Ovary (tissue), 9 donors: ENCODE measurements around the gene CACNA2D4. TPM values are rescaled to one million over a fixed set of nuclear protein-coding genes. Genes with fewer than 3 reads are reported as not detected.

Experiments
- DNase-seq, 5 donors: peaks; one replicate each; pipeline ENCODE4 v3.0.0-alpha.2; 2019 to 2020
- H3K27ac ChIP-seq, 2 donors: fragments of 200-600 bp; one replicate each; pipeline versions ENCODE4 v1.5.1 to v1.8.0; 2019 to 2022
- H3K27me3 ChIP-seq: fragments of 200-600 bp; one replicate; pipeline ENCODE4 v1.8.0; 2022
- H3K36me3 ChIP-seq: fragments of 200-600 bp; sonication (generic); one replicate; pipeline ENCODE4 v1.5.1; 2019
- H3K4me1 ChIP-seq: one replicate; pipeline ENCODE4 v1.8.1; 2013; ENCODE audit warnings: mild to moderate bottlenecking, moderate library complexity; ENCODE audit not compliant: insufficient read depth
- H3K4me3 ChIP-seq: fragments of 200-600 bp; sonication (generic); one replicate; pipeline ENCODE4 v1.5.1; 2017
- H3K9me3 ChIP-seq, 2 donors: fragments of 200-600 bp in 1 of 2; sonication (generic) in 1 of 2; one replicate each; pipeline versions ENCODE4 v1.5.1 to v1.8.1; 2013 to 2019; ENCODE audit warnings: mild to moderate bottlenecking in 1 of 2, moderate library complexity in 1 of 2
- CTCF ChIP-seq, 3 donors: fragments of 450-650 bp in 2 of 3; fragments of 200-600 bp in 1 of 3; IDR thresholded peaks; one replicate each; pipeline versions ENCODE4 v1.5.1 to v1.8.0; 2016 to 2022; ENCODE audit warnings: antibody characterized with exemption in 3 of 3, mild to moderate bottlenecking in 1 of 3
- EP300 ChIP-seq: sonication (generic); formaldehyde crosslinking; IDR thresholded peaks from one replicate; pipeline ENCODE4 v1.6.1; 2017; ENCODE audit warnings: antibody characterized with exemption
- POLR2A ChIP-seq: fragments of 450-650 bp; IDR thresholded peaks from one replicate; pipeline ENCODE4 v1.6.1; 2017; ENCODE audit warnings: antibody characterized with exemption, mild to moderate bottlenecking, moderate library complexity
- WGBS, 3 donors: extraction: QIAGEN DNeasy Blood & Tissue Kit in 1 of 3; methylation state at CpG; one replicate each; pipeline versions ENCODE4 v1.1.5 to v1.1.7; 2013 to 2017; 5-methylcytosine and 5-hydroxymethylcytosine counted together
- intact Hi-C, 4 donors: fragments of 100-400 bp; cut with DNase I; formaldehyde crosslinking; loops; one replicate each; pipeline versions ENCODE4 v1.11.0 to v1.15.1; 2022 to 2023
- polyA plus RNA-seq, 2 donors: library from polyadenylated mRNA; stranded (reverse); fragments of 200-250 nt in 1 of 2; fragments of 350-450 nt in 1 of 2; fragmentation: Illumina TruSeq in 1 of 2; extraction: RNeasy Lipid Tissue Mini Kit (QIAGEN cat#74804) in 1 of 2; gene quantifications; one replicate each; pipeline ENCODE4 v1.2.3, GENCODE V29; 2013 to 2014
- total RNA-seq, 7 donors: library from RNA; depleted of rRNA in 2 of 7; stranded (reverse); fragments of >200 nt in 2 of 7; fragmentation: NEBNext Ultra II Directional in 3 of 7; extraction: Animal tissue kit (Norgen Biotek cat#: 25700) in 3 of 7; gene quantifications; one replicate each; pipeline versions ENCODE4 v1.1.0 to v1.2.4, GENCODE V29; 2016 to 2023
- donor health status: DM: no; HTN: no; CAD: no; lungs with moderate emphysema.
- donor health status: DM: no; HTN: no; CAD: no.
- donor health status: Bipolar disorder and iron deficiency.
- donor health status: DM: yes; HTN: yes; CAD: no.
- donor health status: DM: no; HTN: no; CAD: no.
- donor health status: DM: yes; HTN: yes; CAD: no.

The CACNA2D4 gene
- total and polyA plus RNA-seq, 9 donors = 2.1 to 6.8 (median 3.2) TPM

DNA sequence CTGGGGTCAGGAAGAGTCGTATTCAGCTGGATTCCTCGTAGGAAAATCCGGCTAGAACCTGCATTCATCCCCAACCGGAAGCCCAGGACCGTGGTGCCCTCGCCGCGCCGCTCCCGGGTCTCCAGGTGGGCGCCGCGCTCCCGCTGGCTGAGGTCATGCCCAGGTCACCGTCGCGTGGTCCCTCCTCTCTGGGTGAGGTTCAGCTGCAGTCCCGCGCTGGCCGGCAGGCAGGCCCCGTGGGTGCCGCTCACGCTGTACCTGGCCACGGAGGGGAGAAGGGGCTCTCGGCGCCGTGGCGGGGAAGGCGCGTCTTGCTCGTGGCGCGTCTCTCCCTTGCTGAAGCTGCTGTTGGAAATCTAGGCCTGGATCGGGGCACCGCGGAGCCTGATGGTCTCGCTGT is 53.6 kb downstream of the CACNA2D4 start:
- intact Hi-C loops = no loop called here
- TF ChIP-seq POLR2A (no peak), EP300 (no peak), CTCF (IDR thresholded peaks at IDR 0.05) (no peak)

GRCh38 chr12:1864456-1864855 is 54.0 kb downstream of the CACNA2D4 start:
- Histone ChIP-seq H3K27me3 (no peaks in the 10 kb centered on the region), H3K36me3 (no peaks in the 10 kb centered on the region), H3K4me1 (no peaks in the 10 kb centered on the region), H3K4me3 (no peak overlapping the region), H3K27ac (no peak overlapping the region), H3K9me3 (no peaks in the 10 kb centered on the region)
- intact Hi-C loops = no loop called here
- TF ChIP-seq CTCF (IDR thresholded peaks at IDR 0.05) (no peak), EP300 (no peak), POLR2A (no peak)
- WGBS, 3 donors = 46 to 67% (median 52%) methylated on average over 23 to 27 of the region's 27 CpGs
- no peak for DNase-seq

More for the DNA sequence above, 53.6 kb downstream of the CACNA2D4 start:
- WGBS, 3 donors = 41 to 66% (median 44%) methylated on average over 36 to 37 of the region's 37 CpGs
- Histone ChIP-seq H3K27ac (no peak overlapping the region), H3K4me1 (no peaks in the 10 kb centered on the region), H3K36me3 (no peaks in the 10 kb centered on the region), H3K4me3 (no peak overlapping the region), H3K27me3 (no peaks in the 10 kb centered on the region), H3K9me3 (no peaks in the 10 kb centered on the region)
- no peak for DNase-seq

- 83 to 88% (median 86%) methylated on average over 16 of the region's 16 CpGs for WGBS, 3 donors
- Histone ChIP-seq H3K4me1 (no peaks in the 10 kb centered on the region), H3K27ac (no peak overlapping the region), H3K4me3 (no peak overlapping the region), H3K36me3 (no peaks in the 10 kb centered on the region), H3K27me3 (no peaks in the 10 kb centered on the region), H3K9me3 (no peaks in the 10 kb centered on the region)
- no peak for DNase-seq
- TF ChIP-seq EP300 = no peak
- no peak for TF ChIP-seq CTCF (IDR thresholded peaks at IDR 0.05)
- no peak for TF ChIP-seq POLR2A
- intact Hi-C loops = no loop called here
These were observed 54.6 kb downstream of the CACNA2D4 start for GRCh38 chr12:1863823-1864222.

DNA sequence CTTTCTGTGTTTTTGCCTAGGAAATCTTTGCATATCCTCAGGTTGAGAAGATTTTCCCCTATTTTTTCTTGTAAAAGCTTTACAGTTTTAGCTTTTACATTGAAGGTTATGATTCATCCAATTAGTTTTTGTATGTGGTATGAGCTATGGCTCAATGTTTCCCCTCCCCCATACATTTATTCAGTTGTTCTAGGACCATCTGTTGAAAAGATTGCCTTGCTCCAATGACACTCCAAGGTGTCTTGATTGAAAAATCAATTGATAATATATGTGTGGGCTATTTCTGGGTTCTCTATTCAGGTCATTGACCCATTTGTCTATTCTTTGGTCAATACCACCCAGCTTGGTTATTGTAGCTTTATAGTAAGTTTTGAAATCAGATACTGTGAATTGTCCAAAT is 55.5 kb downstream of the CACNA2D4 start:
- H3K27me3 ChIP-seq = no peaks in the 10 kb centered on the region
- no peaks in the 10 kb centered on the region for H3K4me1 ChIP-seq
- no peak overlapping the region for H3K4me3 ChIP-seq
- H3K9me3 ChIP-seq = no peaks in the 10 kb centered on the region
- intact Hi-C loops = no loop called here
- no peaks in the 10 kb centered on the region for H3K36me3 ChIP-seq
- no peak for TF ChIP-seq CTCF (IDR thresholded peaks at IDR 0.05)
- TF ChIP-seq POLR2A = no peak
- no peak for TF ChIP-seq EP300
- H3K27ac ChIP-seq = no peak overlapping the region
- no peak for DNase-seq

DNA sequence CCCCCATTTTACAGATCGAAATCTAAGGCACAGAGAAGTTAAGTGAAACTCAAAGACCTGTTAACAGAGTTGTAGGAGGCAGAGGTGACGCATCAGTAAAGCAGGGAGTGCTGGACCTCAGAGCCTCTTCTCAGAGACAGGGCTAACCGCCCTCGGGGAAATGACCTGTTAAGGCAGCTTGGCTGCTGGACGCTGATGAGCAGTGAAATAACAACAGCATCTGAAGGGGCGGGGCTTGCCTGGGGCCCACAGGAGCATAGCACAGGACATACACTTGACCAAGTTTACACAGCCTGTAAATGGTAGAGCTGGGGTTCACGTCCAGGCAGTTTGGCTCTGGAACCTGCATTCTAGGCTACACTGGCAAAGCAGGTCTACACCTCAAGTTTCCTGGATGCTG is 58.8 kb downstream of the CACNA2D4 start:
- intact Hi-C loops = no loop called here
- TF ChIP-seq CTCF (IDR thresholded peaks at IDR 0.05) (no peak), EP300 (no peak), POLR2A (no peak)
- H3K36me3 ChIP-seq = no peaks in the 10 kb centered on the region
- no peaks in the 10 kb centered on the region for H3K9me3 ChIP-seq
- no peaks in the 10 kb centered on the region for H3K4me1 ChIP-seq
- WGBS, 3 donors = 56 to 60% (median 57%) methylated on average over 7 of the region's 7 CpGs
- no peak for DNase-seq
- H3K27me3 ChIP-seq = no peaks in the 10 kb centered on the region
- no peak overlapping the region for H3K4me3 ChIP-seq
- H3K27ac ChIP-seq = no peak overlapping the region
